ENCODE results near the gene PICALM. TPM values are rescaled to one million over a fixed set of nuclear protein-coding genes. Genes with fewer than 3 reads are reported as not detected.
"Not testable (repeated sequence)": the region's sequence is repeated elsewhere in the genome, so short reads cannot be mapped to it uniquely, and the experiment has no call there.

The PICALM gene
- polyA plus RNA-seq, 4 donors = 240 to 290 (median 274) TPM

GRCh38 chr11:85947431-85948272 lies 121.2 kb downstream of the PICALM start:
- no peak for DNase-seq (ENCODE audit: low read depth in 4 of 4, low spot score in 3 of 4)

- DNase-seq (ENCODE audit: low read depth in 4 of 4, low spot score in 3 of 4) = no peak
These were observed 122.7 kb downstream of the PICALM start for GRCh38 chr11:85946221-85946620.

GRCh38 chr11:85945788-85946187 lies 123.1 kb downstream of the PICALM start:
- DNase-seq (ENCODE audit: low read depth in 4 of 4, low spot score in 3 of 4) = no peak

GRCh38 chr11:85945296-85945695 lies 123.6 kb downstream of the PICALM start:
- no peak for DNase-seq (ENCODE audit: low read depth in 4 of 4, low spot score in 3 of 4)

GRCh38 chr11:85941380-85941973 lies 127.4 kb downstream of the PICALM start:
- no peak for DNase-seq (ENCODE audit: low read depth in 4 of 4, low spot score in 3 of 4)

- DNase-seq (ENCODE audit: low read depth in 4 of 4, low spot score in 3 of 4) = no peak
These were observed 129.5 kb downstream of the PICALM start for GRCh38 chr11:85939099-85940015.

- DNase-seq (ENCODE audit: low read depth in 4 of 4, low spot score in 3 of 4) = no peak
These were observed 131.0 kb downstream of the PICALM start for GRCh38 chr11:85937835-85938234.

- DNase-seq (ENCODE audit: low read depth in 4 of 4, low spot score in 3 of 4) = no peak
These were observed 133.1 kb downstream of the PICALM start for GRCh38 chr11:85935751-85936150.

GRCh38 chr11:85934596-85935169 lies 134.2 kb downstream of the PICALM start:
- DNase-seq (ENCODE audit: low read depth in 4 of 4, low spot score in 3 of 4) = no peak

GRCh38 chr11:85930879-85931366 lies 138.0 kb downstream of the PICALM start:
- no peak for DNase-seq (ENCODE audit: low read depth in 4 of 4, low spot score in 3 of 4)

GRCh38 chr11:85926653-85927214 lies 142.2 kb downstream of the PICALM start:
- DNase-seq (ENCODE audit: low read depth in 4 of 4, low spot score in 3 of 4) = not testable (repeated sequence)

GRCh38 chr11:85923455-85923854 lies 145.4 kb downstream of the PICALM start:
- no peak for DNase-seq (ENCODE audit: low read depth in 4 of 4, low spot score in 3 of 4)

- no peak for DNase-seq (ENCODE audit: low read depth in 4 of 4, low spot score in 3 of 4)
These were observed 146.5 kb downstream of the PICALM start for GRCh38 chr11:85922367-85922766.

GRCh38 chr11:85918910-85919794 lies 149.7 kb downstream of the PICALM start:
- no peak for DNase-seq (ENCODE audit: low read depth in 4 of 4, low spot score in 3 of 4)

GRCh38 chr11:85914425-85914824 lies 154.5 kb downstream of the PICALM start:
- DNase-seq (ENCODE audit: low read depth in 4 of 4, low spot score in 3 of 4) = no peak

- no peak for DNase-seq (ENCODE audit: low read depth in 4 of 4, low spot score in 3 of 4)
These were observed 155.4 kb downstream of the PICALM start for GRCh38 chr11:85913513-85913912.

- DNase-seq (ENCODE audit: low read depth in 4 of 4, low spot score in 3 of 4) = no peak
These were observed 156.5 kb downstream of the PICALM start for GRCh38 chr11:85912414-85912813.

Data from right renal pelvis (tissue), 4 donors.